Right ventricle myocardium inferior (tissue), 1 donor: ENCODE data around the gene PSEN2. TPM values are rescaled to one million over a fixed set of nuclear protein-coding genes. Genes with fewer than 3 reads are reported as not detected.

Source experiments
- ATAC-seq: fragments of 200-7000 bp; cut with Tn5 transposase; one replicate; pipeline ENCODE4 v1.9.1; 2020; ENCODE audit warnings: mild to moderate bottlenecking, moderate library complexity
- DNase-seq: peaks from one replicate; pipeline ENCODE4 v3.0.0; 2021; ENCODE audit errors: missing footprints
- intact Hi-C: fragments of 100-400 bp; cut with DNase I; formaldehyde crosslinking; loops from one replicate; pipeline ENCODE4 v1.11.0; 2022
- total RNA-seq: library from RNA; stranded (reverse); fragmentation: NEBNext Ultra II Directional; extraction: Animal tissue kit (Norgen Biotek cat#: 25700); gene quantifications from one replicate; pipeline ENCODE4 v1.2.1, GENCODE V29; 2021
- donor health status: DM: no; HTN: yes; CAD: no; lungs with severe emphysema.

The PSEN2 gene
- total RNA-seq, 1 donor from 2014 or later = 24.2 TPM

DNA sequence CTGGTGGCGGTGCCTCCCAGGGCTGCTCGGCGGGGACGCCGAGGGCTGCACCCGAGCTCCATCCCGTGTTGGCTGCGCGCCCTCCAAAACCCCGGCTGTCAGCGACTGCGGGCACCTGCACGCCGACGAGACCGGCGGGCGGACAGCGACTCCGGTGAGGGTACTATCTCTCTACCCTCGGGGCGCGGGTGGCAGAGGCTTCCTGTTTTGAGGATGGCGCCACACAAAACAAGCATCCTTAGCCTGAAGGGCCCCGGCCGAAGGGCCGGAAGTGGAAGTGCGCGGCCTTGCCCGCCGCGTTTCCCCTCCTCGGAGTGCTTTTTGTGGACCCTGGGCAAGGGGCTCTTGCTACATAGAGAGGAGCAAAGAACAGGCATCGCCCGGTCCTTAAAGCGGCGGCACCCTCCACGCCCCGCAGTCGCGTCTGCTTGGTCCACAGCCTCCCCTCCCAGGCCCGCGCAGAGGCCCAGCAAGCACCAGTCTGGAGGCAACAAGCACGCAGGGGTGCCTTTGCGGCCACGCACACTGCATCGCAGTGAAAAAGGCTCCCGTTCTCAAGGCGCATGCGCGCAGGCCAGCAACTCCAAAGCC, 69.1 kb downstream of the PSEN2 start:
- ATAC-seq (peak; percentile 42), DNase-seq (peak; percentile 88)

GRCh38 chr1:226940029-226940805, 69.8 kb downstream of the PSEN2 start, which contains the start of gene COQ8A:
Gene COQ8A (plus strand): TSS chr1:226940294. CDS start chr1:226961386, 21,092 bp downstream.
- DNase-seq (peak; percentile 100), ATAC-seq (peak; percentile 97)
- intact Hi-C loops = loop anchor here (2.0 kb wide), 1 partner anchor 45 kb away; no protein-coding TSS in a partner anchor

More for the DNA sequence above, 69.1 kb downstream of the PSEN2 start:
- intact Hi-C loops = loop anchor here (2.0 kb wide), 2 partner anchors 19 to 45 kb away; no protein-coding TSS in a partner anchor

DNA sequence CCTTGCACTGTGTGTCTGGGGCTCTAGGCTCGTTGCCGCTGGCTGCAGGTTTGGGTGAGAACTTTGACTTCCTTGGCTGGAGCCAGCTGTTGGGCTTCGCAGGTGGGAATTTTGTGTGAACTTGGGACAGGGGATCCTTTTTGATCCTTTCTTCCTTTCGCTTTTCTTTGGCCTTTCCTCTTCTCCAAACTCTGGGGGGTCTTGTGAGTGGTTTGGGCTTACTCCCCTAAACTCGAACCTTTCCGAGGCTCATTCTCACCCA, 70.3 kb downstream of the PSEN2 start:
- intact Hi-C loops = loop anchor here (2.0 kb wide), 1 partner anchor 44 kb away; no protein-coding TSS in a partner anchor
- ATAC-seq = no peak
- no peak for DNase-seq

DNA sequence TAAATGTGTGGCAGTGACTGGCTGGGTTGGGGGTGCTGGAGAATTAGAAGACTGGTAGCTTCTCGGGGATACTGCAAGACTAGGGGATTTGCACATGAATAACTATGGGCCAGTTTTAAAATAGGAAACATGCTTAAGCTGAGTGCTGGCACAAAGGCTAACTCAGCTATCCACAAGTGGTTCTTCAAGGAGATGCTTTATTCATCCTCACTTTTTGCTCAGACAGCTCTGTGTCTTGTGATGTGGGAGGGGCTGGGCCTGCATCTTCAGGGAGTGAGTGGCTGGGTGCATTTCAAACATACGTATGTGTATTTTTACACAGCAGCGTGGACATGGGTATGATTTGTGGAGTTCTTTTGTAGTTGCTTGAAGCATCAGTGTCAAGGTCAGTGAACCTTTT, 72.0 kb downstream of the PSEN2 start:
- intact Hi-C loops = no loop called here
- no peak for DNase-seq
- ATAC-seq = no peak

- intact Hi-C loops = no loop called here
- ATAC-seq = no peak
Observed at GRCh38 chr1:226943156-226943555, 72.7 kb downstream of the PSEN2 start.

DNA sequence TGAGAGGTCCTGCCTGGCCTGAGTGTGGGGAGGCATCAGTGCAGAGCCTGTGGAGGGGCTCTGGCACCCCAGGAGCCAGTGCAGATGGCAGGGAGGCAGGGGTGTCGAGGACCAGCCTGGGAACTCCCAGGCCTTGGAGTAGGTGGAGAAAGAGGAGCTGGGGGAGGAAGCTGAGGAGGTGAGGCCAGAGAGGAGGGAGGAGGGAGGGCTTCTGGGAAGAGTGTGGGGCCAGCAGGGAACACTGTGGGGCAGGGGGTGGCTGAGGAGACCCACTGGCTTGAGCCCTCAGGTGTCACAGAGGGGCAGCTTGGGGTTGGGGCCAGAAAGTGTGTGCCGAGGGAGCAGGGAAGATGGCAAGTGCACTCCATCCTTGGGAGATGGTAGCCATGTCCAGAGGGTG, 73.5 kb downstream of the PSEN2 start:
- intact Hi-C loops = no loop called here
- no peak for ATAC-seq
- no peak for DNase-seq

More at GRCh38 chr1:226943156-226943555, 72.7 kb downstream of the PSEN2 start:
- DNase-seq = no peak

DNA sequence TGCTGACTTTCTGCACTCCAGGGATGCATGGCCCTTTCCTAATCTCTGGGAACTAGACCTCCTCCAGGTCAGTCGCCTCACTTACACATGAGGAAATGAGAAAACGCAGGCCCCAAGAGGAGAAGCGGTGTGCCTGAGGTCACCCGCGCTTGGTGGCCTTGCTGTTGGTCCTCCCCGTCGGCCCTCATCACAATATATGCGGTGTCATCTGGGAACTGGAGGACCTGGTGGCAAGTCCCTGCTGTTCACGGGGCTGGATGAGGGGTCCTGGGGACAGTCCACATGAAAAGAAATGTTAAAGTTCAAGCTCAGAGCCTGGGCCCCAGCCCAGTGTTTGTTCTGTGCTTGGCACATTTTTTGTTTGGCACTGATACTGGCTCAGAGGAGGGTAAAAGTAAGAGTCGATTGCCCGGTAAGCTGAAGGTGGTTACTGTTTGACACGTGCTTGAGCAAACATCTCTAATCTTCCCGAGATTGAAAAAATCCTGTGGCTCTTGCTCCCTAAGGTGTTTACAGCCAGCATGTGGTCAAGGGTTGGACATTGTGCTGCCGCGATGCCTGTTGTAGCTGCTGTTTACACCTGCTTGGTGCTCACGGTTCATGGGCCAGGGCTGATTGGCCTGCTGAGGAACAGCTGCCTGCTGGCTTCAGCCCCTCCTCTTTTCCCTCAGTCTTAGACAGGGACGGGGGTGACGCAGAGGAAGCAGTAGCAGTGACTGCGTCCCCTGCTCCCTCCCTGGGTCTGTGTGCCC, 74.9 kb downstream of the PSEN2 start:
- ATAC-seq (peak; percentile 22), DNase-seq (no peak)
- intact Hi-C loops = loop anchor here (1.0 kb wide), 1 partner anchor 29 kb away; no protein-coding TSS in a partner anchor

Other genes starting within 250 kb of the PSEN2 start
- gene ITPKB, start 131.3 kb upstream of the PSEN2 start, total RNA-seq = 24.8 TPM
- 412 TPM for gene COQ8A, start 69.7 kb downstream of the PSEN2 start, total RNA-seq